ENCODE results near the gene DVL1. TPM values are rescaled to one million over a fixed set of nuclear protein-coding genes. Genes with fewer than 3 reads are reported as not detected.

The DVL1 gene
- total RNA-seq, 4 donors from 2014 or later, result 84.4 to 174 (median 88.9) TPM

DNA sequence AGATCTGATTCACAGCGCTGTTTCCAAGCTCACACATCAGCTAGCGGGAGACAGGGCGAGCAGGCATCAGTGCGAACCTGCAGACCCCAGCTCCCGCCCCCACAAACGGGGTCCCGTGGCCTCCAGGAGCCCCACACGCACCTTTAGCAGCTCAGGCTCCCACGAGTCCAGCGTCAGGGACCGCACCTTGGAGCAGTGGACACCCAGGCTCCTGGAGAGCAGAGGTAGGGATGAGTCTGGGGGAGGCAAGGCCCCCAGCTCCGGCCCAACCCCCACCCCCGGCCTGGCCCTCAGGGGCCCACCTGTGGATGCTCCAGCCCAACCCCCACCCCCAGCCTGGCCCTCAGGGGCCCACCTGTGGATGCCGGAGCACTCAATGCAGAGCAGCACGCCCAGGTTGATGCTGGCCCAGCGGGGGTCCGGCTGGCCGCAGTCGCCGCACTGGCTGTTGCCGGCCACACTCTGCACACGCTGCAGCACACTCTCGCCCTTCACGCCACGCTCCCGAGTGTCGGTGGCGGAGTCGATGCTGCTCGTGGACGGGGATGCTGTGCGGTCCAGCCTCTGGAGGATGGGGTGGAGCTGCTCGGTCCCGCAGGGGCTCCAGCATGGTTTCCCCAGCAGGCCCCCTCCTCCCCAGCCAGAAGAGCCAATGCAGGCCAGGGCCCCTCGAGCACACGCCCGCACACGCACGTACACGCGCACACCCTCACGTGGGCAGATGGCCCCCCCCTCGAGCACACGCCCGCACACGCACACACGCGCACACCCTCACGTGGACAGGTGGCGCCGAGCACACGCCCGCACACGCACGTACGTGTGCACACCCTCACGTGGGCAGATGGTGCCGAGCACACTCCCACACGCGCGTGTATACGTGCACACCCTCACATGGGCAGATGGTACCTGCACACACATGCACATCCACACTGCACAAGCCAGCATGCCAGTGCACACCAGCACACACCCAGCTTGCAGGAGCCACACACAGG, 52.9 kb downstream of the DVL1 start:
- peaks cover 0 to 77% of the 10 kb centered on the region in 2 donors for H3K36me3 ChIP-seq

DNA sequence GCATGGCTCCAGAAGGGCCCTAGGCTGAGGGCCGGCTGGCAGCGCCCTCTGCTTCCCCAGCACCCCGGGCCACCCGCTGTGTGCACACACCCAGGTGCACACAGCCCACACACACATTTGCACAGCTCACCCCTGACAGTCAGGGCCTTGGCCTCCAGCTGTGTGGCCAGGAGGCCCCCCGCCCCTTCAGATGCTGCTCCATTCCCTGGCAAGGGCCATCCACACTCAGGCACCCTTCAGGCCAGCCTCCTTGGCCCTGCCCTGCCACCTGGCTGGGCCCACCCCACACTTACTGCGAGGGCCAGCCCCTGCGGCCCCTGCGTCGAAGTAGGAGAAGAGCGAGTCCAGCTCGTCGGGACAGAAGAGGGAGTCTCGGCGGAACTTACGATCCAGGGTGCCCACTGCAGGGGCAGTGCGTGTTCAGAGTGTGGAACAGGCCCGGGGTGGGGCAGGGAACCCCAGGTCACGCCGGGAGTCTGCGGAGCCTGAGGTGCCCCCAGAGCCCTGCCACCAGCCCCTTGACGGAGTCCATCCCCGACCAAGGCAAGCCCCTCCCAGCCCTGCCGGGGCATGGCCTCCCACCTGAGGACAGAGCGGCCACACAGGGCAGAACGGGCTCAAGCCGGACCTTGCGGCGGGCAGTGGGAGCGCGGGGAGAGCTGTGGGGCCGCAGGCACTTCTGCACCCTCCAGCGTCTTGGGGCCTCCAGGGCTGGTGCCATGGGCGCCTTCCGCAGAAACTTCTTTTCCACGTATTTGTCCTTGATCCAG, 53.9 kb downstream of the DVL1 start:
- no peaks in the 10 kb centered on the region for H3K27me3 ChIP-seq
- no peak overlapping the region for H3K27ac ChIP-seq
- WGBS, 2 donors (ENCODE audit: low coverage in 1 of 2), result 100% methylated on average over 1 of the region's 35 CpGs; no CpG with 5 or more reads in 1 of the 2 donors
- no peaks in the 10 kb centered on the region for H3K9me3 ChIP-seq
- ATAC-seq, result no peak
- TF ChIP-seq POLR2A (IDR thresholded peaks at IDR 0.05), result no peak
- TF ChIP-seq POLR2AphosphoS5 (IDR thresholded peaks at IDR 0.05), result no peak
- TF ChIP-seq, protein P1, sequence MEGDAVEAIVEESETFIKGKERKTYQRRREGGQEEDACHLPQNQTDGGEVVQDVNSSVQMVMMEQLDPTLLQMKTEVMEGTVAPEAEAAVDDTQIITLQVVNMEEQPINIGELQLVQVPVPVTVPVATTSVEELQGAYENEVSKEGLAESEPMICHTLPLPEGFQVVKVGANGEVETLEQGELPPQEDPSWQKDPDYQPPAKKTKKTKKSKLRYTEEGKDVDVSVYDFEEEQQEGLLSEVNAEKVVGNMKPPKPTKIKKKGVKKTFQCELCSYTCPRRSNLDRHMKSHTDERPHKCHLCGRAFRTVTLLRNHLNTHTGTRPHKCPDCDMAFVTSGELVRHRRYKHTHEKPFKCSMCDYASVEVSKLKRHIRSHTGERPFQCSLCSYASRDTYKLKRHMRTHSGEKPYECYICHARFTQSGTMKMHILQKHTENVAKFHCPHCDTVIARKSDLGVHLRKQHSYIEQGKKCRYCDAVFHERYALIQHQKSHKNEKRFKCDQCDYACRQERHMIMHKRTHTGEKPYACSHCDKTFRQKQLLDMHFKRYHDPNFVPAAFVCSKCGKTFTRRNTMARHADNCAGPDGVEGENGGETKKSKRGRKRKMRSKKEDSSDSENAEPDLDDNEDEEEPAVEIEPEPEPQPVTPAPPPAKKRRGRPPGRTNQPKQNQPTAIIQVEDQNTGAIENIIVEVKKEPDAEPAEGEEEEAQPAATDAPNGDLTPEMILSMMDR (IDR thresholded peaks at IDR 0.05), result no peak
- TF ChIP-seq EP300 (IDR thresholded peaks at IDR 0.05), result no peak
- H3K4me1 ChIP-seq, result peaks cover 0 to 14% (median 0%) of the 10 kb centered on the region in 3 donors
- no peak overlapping the region for H3K4me3 ChIP-seq
- peaks cover 0 to 74% of the 10 kb centered on the region in 2 donors for H3K36me3 ChIP-seq

More for the DNA sequence above, 52.9 kb downstream of the DVL1 start:
- TF ChIP-seq, protein P1 (IDR thresholded peaks at IDR 0.05), result no peak
- TF ChIP-seq EP300 (IDR thresholded peaks at IDR 0.05), result no peak
- no peak for TF ChIP-seq POLR2AphosphoS5 (IDR thresholded peaks at IDR 0.05)
- TF ChIP-seq POLR2A (IDR thresholded peaks at IDR 0.05), result no peak
- ATAC-seq, result no peak
- Histone ChIP-seq H3K27me3 (no peaks in the 10 kb centered on the region), H3K27ac (no peak overlapping the region), H3K4me3 (no peak overlapping the region), H3K9me3 (no peaks in the 10 kb centered on the region), H3K4me1 (peaks cover 0 to 8% (median 0%) of the 10 kb centered on the region in 3 donors)
- 87 to 95% methylated on average over 4 to 17 of the region's 62 CpGs for WGBS, 2 donors (ENCODE audit: low coverage in 1 of 2)

DNA sequence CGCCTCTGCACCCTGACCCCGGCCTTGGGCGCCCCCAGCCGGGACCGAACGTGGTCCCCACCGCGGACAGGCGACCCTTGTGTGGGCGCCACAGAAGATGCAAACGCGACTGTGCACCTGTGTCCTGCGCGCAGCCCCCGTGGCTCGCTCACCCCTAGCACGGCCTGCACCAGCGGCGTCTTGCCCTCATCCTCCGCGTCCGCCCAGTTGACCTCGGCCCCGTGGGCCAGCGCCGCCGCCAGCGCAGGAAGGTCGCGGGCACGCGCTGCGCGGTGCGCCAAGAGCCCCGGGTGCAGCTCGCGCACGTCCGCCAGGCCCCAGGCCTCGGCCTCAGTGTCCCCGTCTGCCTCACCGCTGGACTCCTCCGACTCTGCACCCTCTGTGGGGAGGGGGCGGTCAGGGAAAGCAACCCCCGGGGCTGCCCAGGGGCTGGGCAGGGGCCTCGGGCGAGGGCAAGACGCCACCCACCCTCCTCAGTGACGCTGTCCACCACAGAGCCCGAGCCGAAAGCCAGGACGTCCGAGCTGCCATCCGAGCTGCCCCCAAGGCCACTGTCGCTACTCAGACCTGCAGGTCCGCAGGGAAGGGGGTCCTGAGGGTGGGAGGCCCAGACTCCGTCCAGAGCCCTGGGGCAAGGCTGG, 54.8 kb downstream of the DVL1 start:
- H3K9me3 ChIP-seq, result no peaks in the 10 kb centered on the region
- TF ChIP-seq EP300 (IDR thresholded peaks at IDR 0.05), result no peak
- TF ChIP-seq, protein P1 (IDR thresholded peaks at IDR 0.05), result no peak
- TF ChIP-seq POLR2AphosphoS5 (IDR thresholded peaks at IDR 0.05), result no peak
- no peak for TF ChIP-seq POLR2A (IDR thresholded peaks at IDR 0.05)
- peaks cover 0 to 65% of the 10 kb centered on the region in 2 donors for H3K36me3 ChIP-seq
- H3K4me1 ChIP-seq, result peaks cover 0 to 14% (median 0%) of the 10 kb centered on the region in 3 donors
- no peak overlapping the region for H3K4me3 ChIP-seq
- no peak overlapping the region for H3K27ac ChIP-seq
- ATAC-seq, result no peak
- H3K27me3 ChIP-seq, result no peaks in the 10 kb centered on the region
- WGBS, 2 donors (ENCODE audit: low coverage in 1 of 2), result 80% methylated on average over 2 of the region's 58 CpGs; no CpG with 5 or more reads in 1 of the 2 donors

DNA sequence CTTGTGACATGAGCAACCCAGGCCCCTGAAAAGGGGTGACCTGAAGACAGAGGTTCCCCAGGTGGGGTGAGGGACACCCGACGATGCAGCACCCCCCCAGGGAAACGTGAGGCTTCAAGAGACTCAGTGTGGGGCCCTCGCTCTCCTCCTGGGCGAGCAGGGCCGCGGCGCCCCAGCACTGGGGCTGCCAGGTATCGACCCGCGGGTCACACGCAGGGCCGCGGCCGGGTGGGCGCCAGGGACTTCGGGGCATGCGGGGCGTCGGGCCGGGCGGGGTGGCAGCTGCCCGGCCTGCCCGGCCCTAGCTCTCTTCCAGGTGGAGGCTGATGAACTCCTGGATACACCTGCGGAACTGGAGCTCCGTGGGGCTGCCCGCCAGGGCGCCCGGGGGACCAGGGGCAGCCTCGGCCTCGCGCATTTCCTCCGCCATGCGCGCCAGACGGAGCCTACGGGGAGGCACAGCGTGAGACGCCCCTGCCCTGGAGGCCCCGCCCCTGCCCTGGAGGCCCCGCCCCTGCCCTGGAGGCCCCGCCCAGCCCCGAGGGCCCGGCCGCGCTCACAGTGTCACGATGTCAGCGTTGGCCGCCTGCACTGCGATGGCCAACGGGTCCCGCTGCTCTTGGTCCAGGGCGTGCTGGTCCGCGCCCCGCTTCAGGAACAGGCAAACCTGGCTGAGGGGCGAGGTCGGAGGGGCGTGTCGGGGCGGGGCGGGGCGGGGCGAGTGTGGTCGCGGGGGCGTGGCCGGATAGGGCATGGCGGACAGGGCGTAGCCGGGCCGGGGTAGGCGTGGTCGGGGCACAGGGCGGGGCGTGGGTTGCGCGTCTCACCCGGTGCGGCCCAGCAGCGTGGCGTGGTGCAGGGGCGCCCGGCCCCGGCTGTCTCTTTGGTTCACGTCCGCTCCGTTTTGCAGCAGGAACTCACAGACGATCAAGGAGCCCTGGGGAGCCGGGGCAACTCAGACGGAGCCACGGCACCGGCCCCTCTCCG, 55.7 kb downstream of the DVL1 start:
- no peaks in the 10 kb centered on the region for H3K27me3 ChIP-seq
- H3K4me1 ChIP-seq, result peaks cover 0 to 14% (median 0%) of the 10 kb centered on the region in 3 donors
- peak; percentile 6 for ATAC-seq
- peaks cover 0 to 56% of the 10 kb centered on the region in 2 donors for H3K36me3 ChIP-seq
- 67% methylated on average over 4 of the region's 94 CpGs; no CpG with 5 or more reads in 1 of the 2 donors for WGBS, 2 donors (ENCODE audit: low coverage in 1 of 2)
- no peak overlapping the region for H3K4me3 ChIP-seq
- H3K9me3 ChIP-seq, result no peaks in the 10 kb centered on the region
- H3K27ac ChIP-seq, result no peak overlapping the region
- TF ChIP-seq EP300 (IDR thresholded peaks at IDR 0.05), result no peak
- TF ChIP-seq, protein P1 (IDR thresholded peaks at IDR 0.05), result no peak
- TF ChIP-seq POLR2A (IDR thresholded peaks at IDR 0.05), result no peak
- TF ChIP-seq POLR2AphosphoS5 (IDR thresholded peaks at IDR 0.05), result no peak
